GM19463 (cell line): Measurements from ENCODE around the gene MYO3B.
"Not testable (repeated sequence)": the region's sequence is repeated elsewhere in the genome, so short reads cannot be mapped to it uniquely, and the experiment has no call there.

Source experiments
- ATAC-seq: cut with Tn5 transposase; IDR thresholded peaks from one replicate; pipeline ENCODE4 v1.9.1; 2021; ENCODE audit warnings: mild to moderate bottlenecking, moderate library complexity; ENCODE audit not compliant: unreplicated experiment

The MYO3B gene

DNA sequence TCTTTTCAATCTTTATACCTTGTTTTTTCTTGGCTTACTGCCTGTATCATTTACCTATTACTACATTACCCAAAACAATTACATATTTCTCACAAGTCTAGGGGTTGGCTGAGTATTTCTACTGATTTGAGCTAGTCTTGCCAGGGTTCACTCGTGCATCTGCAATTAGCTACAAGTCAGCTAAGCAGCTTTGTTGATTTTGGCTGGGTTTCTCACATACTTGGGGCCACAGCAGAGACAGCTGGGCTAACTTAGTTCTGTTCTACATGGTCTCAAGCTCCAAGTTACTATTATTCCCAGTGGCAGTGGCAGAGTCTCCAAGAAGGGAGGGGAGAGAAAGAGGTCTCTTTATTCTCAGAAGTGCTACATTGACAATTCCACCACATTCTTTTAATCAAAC is 482.5 kb downstream of the MYO3B start:
- no peak for ATAC-seq

DNA sequence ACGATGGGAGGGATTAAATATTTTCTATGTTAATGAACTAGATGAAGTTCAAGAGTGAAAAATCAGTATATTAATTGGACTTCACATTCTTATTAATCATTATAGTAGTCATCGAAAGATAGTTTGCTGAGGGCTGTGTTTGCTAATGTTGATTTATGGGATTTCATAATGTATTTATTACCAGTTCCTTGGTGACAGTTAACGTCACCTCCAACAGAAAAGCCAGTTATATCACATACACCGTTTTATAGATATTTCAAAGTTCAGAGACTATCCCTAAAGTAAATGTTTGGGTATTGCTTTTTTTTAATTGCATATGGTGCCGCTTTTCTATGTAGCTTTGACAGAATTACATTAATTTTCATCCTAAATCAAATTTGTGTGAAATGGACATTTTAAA is 487.8 kb downstream of the MYO3B start:
- no peak for ATAC-seq

DNA sequence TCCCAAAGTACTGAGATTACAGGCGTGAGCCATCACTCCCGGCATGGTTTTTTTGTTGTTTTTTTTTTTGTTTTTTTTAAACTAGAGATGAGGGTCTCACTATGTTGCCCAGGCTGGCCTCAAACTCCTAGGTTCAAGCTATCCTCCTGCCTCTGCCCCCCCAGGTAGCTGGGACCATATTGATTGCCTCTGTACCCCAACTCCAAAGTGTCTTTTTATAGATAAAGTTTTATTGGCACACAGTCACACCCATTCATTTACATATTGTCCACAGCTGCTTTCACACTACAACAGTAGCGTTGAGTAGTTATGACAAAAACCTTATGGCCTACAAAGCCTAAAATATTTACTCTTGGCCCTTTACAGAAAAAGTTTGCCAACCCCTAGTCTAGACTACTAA is 492.0 kb downstream of the MYO3B start:
- no peak for ATAC-seq

DNA sequence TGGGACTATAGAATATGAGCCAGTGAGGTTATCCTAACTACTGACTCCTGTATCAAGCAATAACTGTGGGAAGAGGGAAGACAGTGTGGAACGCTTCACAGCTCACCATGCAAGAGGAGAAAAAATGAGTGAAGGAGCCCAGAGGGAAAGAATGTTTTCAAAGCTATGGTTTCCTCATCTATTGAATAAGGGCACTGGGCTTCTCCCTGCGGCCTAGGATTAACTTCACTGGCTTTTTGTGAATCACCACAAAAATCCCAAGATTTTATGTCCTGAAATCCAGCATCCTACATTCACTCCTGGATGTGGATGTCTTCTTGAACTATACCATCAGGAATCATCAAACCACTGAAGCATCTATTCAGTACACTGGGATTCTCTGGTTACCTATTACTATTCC is 492.7 kb downstream of the MYO3B start:
- no peak for ATAC-seq

DNA sequence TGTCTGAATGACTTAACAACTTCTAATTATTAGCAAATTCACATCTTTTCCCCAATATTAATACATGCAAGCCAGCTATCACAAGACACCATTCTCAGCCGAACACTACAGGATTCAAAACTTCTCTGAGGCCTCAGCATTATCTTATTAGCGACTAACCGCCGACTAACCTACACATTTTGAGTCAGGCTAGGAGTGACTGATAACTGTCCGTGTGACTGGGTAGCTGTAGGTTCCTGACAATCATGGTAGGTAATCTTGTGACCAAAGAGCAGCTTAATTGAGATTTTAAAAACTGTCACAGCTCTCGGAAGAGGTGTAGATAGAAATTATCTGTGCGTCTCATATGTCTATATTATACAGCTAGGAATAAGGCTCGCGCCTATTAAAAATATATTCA is 493.1 kb downstream of the MYO3B start:
- ATAC-seq: no peak

DNA sequence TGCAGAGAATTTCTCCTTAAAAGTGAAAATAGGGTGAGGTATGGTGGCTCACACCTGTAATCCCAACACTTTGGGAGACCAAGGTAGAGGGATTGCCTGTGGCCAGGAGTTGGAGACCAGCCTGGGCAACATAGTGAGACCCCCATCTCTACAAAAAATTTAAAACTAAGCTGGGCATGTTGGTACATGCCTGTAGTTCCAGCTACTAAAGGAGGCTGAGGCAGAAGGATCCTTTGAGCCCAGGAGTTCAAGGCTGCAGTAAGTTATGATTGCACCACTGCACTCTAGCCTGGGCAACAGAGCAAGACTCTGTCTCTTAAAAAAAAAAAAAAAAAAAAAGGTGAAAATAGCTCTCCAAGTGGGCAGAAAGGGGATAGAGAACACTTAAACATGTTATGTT is 496.3 kb downstream of the MYO3B start:
- not testable (repeated sequence) for ATAC-seq

DNA sequence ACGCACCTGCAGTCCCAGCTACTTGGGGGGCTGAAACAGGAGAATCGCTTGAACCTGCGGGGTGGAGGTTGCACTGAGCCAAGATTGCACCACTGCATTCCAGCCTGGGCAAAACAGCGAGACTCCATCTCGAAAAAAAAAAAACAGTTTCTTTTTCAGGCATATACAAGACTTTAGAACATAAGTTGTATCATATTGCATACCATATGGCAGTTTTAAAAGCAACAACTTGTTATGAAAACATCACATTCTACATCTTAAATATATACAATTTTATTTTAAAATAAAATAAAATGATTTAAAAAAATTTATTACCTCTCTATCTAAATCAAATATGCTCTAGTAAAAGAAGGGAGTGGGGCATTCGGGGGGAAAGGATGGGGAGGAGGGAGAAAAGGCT is 497.8 kb downstream of the MYO3B start:
- no peak for ATAC-seq

DNA sequence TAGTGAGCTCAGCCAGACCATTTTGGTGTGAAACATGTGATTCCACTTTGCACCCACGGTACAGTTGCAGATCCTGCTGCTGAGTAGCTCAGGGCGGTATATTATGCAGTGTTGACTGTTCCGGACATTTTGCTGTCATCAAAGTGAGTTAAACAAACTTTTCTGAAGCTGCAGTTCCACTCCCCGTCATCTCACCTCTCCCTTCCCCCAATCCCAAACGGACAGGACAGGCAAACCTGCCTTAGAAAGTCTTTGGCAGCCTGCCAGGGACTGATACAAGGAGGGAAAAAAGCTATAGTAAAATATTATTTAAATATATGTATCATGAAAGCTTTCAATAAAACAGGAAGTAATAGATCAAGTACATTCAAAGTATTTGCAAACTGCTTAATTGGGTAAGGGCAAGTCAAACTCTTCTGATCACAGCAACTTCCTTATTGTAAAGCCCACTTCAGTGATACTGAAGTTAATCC is 501.7 kb downstream of the MYO3B start:
- no peak for ATAC-seq

DNA sequence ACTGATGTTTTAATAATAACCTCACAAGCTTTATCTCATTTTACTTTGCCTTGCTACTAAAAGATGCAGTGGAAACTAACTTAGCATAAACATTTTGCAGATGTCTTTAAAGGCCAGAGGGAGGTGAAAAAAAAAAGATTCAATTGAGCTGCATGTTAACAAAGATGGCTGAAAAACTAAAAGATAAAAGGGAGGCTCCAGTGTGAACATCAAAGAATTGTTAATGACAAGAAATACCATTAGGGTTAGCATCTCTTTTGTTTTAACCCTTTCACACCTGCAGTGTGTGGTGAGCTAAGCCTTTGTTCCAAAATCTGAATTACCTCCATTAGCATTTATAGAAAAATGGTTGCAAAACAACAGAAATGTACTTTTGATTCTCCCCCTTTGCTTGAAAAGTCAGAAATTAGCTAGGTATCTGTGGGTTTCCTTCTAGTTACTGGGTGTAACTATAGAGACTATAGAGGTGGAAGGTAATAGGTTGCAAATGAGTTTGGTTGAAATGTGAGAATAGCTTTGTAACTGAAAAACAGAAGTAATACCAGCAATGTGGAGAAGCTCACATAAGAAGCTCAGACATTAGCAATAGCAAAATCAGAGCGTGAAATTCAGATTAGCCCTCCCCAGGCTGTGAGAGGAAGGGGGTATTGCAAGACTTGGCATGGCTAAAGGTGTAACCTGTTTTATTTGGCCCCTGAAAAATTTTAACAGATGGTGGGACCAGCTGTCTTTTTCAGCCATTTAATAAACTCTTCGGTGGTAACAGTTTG is 502.4 kb downstream of the MYO3B start:
- peak; percentile 93 for ATAC-seq

DNA sequence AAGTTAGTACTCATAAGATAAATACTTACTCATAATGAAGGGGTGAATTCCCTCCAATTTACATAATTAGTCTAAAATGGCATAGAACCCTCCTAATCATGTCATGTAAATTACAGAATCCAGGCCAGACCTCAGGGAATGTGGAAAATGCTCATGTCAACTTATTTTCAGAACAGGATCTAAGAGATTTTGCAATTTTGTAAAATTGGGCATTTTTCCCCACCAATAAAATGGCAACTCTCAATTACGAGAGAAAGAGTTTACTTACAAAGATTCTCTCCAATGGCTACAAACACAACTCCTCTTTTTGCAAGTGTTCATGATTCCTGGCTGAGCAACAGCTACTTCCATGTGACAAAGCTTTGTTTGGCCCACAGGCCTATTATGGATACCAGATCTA is 503.4 kb downstream of the MYO3B start:
- ATAC-seq: no peak

DNA sequence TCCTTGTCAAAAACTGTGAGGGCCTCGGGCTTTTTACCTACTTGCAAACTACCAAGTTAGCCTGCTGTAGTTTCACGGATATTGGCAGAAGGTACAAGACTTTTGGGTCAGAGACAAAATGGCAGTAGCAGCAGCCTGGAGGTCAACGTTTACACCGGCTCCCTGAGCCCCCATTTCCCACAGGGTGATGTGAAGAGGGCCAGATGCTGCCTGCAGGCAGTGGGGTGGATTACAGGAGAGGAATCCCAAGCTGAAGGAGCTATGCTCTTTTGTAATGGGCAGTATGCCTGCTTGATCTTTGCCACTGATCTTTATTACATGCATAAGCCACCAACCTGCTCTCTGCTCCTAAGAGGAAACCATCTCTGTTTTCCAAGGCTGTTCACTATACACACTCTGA is 507.6 kb downstream of the MYO3B start:
- no peak for ATAC-seq

DNA sequence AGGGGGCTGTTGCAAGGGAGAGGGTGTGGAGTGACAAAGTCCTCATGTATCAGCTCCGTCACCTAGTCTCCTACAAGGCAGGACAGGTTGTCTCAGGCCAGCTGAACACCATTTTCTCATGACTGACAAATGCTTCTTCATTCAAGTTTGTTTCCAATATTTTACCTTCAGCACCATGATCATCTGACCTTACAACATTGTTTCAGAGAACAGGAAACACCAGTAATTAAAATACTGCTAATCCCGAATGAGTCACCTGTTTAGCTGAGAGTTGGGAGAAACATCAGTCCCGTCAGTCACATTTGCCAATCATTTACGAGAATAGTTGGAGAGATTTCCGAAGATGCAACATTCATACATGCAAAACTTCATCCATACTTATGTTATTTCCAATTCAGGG is 511.5 kb downstream of the MYO3B start:
- no peak for ATAC-seq

DNA sequence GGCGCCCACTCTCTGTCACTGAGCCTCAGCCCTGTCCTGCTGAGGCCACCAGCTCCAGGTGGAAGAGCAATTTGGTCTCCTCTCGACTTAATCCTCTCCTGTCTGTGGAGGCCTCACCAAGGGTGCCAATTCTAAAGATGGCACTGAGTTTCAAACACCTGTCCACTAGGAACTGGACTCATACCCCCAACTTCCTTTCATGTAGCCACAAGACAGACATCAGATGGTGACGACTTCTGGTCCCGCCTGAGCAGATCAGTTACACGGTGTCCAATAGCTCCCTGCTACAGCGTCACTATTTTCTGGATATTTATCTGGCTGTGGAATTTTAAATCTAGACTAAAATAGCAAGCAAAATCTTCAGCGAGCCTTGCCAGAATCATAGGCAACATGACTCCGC is 512.7 kb downstream of the MYO3B start:
- no peak for ATAC-seq

DNA sequence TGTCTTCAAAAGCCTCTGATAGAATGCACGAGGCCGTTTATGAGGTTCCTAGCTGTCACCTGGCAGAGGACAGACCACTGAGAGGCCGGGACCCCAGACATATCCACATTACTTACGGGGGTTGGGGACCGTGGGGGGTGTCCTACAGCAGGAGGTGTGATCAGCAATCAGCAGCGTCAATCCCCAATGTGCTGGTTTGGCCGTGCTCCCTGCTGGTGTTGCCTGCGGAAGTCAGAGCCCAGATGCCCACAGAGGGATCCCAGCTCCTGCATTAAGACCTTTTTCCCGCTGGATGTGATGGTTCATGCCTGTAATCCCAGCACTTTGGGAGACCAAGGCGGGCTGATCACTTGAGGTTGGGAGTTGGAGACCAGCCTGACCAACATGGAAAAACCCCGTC is 516.4 kb downstream of the MYO3B start:
- ATAC-seq: no peak

DNA sequence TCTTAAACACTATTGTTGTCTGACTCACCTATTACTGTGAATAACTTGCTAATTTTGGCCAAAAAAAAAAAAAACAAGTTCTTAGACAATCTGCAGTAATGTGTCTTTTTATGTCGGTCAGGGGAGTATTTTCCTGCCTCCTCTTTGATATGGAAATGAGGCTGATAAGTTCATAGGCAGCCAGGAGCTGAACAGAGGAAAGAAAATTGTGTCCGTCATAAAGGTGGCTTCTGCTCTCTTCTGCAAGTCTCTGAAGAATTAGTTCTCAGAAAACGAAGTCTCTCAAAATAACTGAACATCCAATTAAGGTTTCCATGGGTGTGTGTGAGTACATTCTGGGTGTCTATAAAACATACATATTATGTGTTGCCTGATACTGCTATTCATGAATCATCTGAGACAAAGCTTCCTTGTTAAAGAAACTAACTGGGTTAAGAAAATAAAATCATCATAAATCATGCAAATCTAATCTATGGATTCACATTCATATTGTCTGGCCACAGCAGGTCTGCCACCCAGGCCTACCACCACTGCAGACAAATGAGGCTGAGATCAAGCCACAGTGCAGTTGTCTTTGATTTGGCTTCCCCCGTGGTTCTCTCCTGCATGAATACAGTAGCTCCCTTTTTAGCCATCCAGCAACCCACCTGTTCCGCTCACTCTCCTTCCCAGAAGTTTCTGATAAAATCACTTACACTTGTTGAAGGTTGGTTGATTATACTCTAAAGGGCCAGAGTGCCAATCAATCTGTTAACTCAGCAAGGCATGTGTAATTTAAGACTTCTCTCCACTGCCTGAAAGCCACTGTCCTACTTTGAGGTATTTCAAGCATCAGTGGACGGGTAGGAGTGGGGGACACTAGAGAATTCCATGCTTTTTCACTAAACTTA is 517.8 kb downstream of the MYO3B start:
- ATAC-seq: no peak

DNA sequence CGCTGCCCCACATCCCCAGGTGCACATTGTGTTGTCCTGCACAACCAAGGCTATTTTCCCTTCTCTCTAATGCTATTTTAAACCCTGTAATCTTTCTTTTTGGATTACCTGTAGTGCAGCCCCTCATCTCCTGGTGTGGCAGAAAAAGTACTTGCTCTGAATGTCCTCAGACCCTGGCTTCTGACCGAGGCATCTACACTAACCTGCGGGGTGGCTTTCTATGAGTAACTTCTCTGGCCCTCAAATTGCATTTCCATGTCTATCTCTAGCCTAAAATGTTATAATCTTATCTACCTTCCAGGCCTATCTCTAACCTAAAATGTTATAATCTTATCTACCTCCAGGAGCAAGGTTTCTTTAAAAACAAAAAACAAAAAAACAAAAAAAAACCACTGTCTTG is 519.0 kb downstream of the MYO3B start:
- ATAC-seq: no peak

DNA sequence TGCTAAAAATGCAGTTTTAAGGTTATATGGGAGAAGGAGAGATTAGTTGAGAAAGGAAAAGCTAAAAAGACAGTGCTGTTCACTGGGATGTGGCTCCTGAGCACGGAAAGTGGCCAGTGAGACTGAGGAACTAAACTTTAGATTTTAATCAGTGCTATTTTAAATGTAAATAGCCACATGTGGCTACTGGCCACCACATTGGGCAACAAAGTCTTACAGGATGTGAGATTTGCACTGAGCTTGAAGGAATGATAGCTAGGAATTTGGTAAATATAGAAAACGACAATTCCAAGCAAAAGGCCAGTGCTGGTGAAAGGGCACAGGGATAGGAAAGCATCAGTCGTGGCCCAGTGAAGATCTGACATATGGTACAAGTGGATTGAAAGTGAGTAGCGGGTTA is 523.1 kb downstream of the MYO3B start:
- ATAC-seq: no peak

DNA sequence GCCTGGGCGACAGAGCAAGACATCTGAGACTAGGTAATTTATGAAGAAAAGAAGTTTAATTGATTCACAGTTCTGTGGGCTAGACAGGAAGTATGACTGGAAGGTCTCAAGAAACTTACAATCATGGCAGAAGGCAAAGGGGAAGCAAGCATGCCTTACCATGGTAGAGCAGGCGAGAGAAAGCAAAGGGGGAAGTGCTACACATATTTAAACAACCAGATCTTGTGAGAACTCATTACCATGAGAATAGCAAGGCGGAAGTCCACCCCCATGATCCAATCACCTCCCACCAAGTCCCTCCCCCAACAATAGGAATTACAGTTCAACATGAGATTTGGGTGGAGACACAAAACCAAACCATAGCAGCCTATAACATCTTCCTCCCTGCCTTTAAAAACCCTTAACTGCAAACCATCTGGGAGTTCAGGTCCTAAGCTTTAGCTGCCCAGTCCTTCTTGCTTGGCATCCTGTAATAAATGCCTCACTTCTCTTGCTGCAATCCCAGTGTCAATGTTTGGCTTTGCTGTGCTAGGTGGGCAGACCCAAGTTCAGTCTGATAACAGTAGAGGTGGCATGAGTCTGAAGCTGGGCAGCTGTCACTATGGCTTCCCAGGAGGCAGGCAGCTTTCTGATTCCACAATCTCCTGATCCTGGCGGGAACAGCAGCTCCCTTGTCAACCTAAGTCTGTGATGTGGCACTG is 526.0 kb downstream of the MYO3B start:
- ATAC-seq: no peak
